GM21526 (cell line): ENCODE measurements around the gene DCHS1.

Experiments used
- ATAC-seq: cut with Tn5 transposase; IDR thresholded peaks from one replicate; pipeline ENCODE4 v1.9.1; 2021; ENCODE audit warnings: moderate library complexity; ENCODE audit not compliant: unreplicated experiment, low FRiP score

DCHS1 gene

GRCh38 chr11:6630632-6631291 is 24.8 kb downstream of the DCHS1 start:
- ATAC-seq: no peak

- ATAC-seq: no peak
Observed at GRCh38 chr11:6629892-6630631, 25.5 kb downstream of the DCHS1 start.

- no peak for ATAC-seq
Observed at GRCh38 chr11:6629573-6629891, 26.1 kb downstream of the DCHS1 start.

- ATAC-seq: no peak
Observed at GRCh38 chr11:6628526-6628925, 27.1 kb downstream of the DCHS1 start.

GRCh38 chr11:6627762-6628241 is 27.8 kb downstream of the DCHS1 start:
- ATAC-seq: no peak

GRCh38 chr11:6626971-6627761 is 28.4 kb downstream of the DCHS1 start:
- ATAC-seq: no peak

GRCh38 chr11:6625832-6626420 is 29.7 kb downstream of the DCHS1 start:
- ATAC-seq: no peak

GRCh38 chr11:6625156-6625831 is 30.3 kb downstream of the DCHS1 start:
- ATAC-seq: no peak

- ATAC-seq: no peak
Observed at GRCh38 chr11:6623391-6624363, 31.9 kb downstream of the DCHS1 start.

GRCh38 chr11:6622261-6623171 is 33.1 kb downstream of the DCHS1 start:
- ATAC-seq: no peak

GRCh38 chr11:6621711-6622211 is 33.8 kb downstream of the DCHS1 start:
- ATAC-seq: no peak

GRCh38 chr11:6620636-6621035 is 35.0 kb downstream of the DCHS1 start:
- no peak for ATAC-seq

- peak; percentile 96 for ATAC-seq
Observed at GRCh38 chr11:6619004-6619745, 36.4 kb downstream of the DCHS1 start, which contains the start of gene TPP1. TSS of gene TPP1 (minus strand) at chr11:6619422. CDS start at chr11:6619400, 22 bp downstream.

- no peak for ATAC-seq
Observed at GRCh38 chr11:6618117-6619003, 37.2 kb downstream of the DCHS1 start.

GRCh38 chr11:6617315-6617781 is 38.3 kb downstream of the DCHS1 start:
- no peak for ATAC-seq

GRCh38 chr11:6616596-6617250 is 38.9 kb downstream of the DCHS1 start:
- no peak for ATAC-seq
